Esophagus muscularis mucosa (tissue), 4 donors: ENCODE measurements around the gene RCN2. TPM values are rescaled to one million over a fixed set of nuclear protein-coding genes. Genes with fewer than 3 reads are reported as not detected.

Experiments
- DNase-seq: peaks from one replicate; pipeline ENCODE4 v3.0.0-alpha.2; 2017; ENCODE audit errors: extremely low spot score
- H3K27ac ChIP-seq, 4 donors: fragments of 200-600 bp; sonication (generic); replicated peaks in 1 of 4; 1 replicate in 3 of 4; 2 replicates in 1 of 4; pipeline ENCODE4 v1.5.1; 2016 to 2019; ENCODE audit warnings: mild to moderate bottlenecking in 1 of 4
- H3K27me3 ChIP-seq, 4 donors: fragments of 200-600 bp; sonication (generic); one replicate each; pipeline versions ENCODE4 v1.5.1 to v1.6.0; 2016 to 2019
- H3K36me3 ChIP-seq, 4 donors: fragments of 200-600 bp; sonication (generic); one replicate each; pipeline ENCODE4 v1.5.1; 2016 to 2019
- H3K4me1 ChIP-seq, 4 donors: fragments of 200-600 bp; sonication (generic); one replicate each; pipeline ENCODE4 v1.5.1; 2016 to 2019
- H3K4me3 ChIP-seq, 4 donors: fragments of 200-600 bp; sonication (generic); 1 replicate in 2 of 4; 2 replicates in 2 of 4; pipeline ENCODE4 v1.5.1; 2016 to 2019; ENCODE audit warnings: mild to moderate bottlenecking in 4 of 4, moderate library complexity in 1 of 4
- H3K9me3 ChIP-seq, 4 donors: fragments of 200-600 bp; sonication (generic); 1 replicate in 3 of 4; 2 replicates in 1 of 4; pipeline ENCODE4 v1.5.1; 2016 to 2019
- EP300 ChIP-seq: sonication (generic); formaldehyde crosslinking; IDR thresholded peaks from one replicate; pipeline ENCODE4 v1.6.1; 2017; ENCODE audit warnings: antibody characterized with exemption
- POLR2A ChIP-seq: fragments of 450-650 bp; IDR thresholded peaks from one replicate; pipeline ENCODE4 v1.6.1; 2017; ENCODE audit warnings: antibody characterized with exemption, moderate library complexity, mild to moderate bottlenecking, low read depth
- POLR2AphosphoS5 ChIP-seq, 2 donors: sonication (generic); formaldehyde crosslinking; IDR thresholded peaks; one replicate each; pipeline ENCODE4 v1.6.1; 2017; ENCODE audit warnings: antibody characterized with exemption in 2 of 2
- WGBS: methylation state at CpG from one replicate; pipeline ENCODE4 v1.1.5; 2018; 5-methylcytosine and 5-hydroxymethylcytosine counted together
- intact Hi-C: fragments of 100-400 bp; cut with DNase I; formaldehyde crosslinking; loops from one replicate; pipeline ENCODE4 v1.15.1; 2023
- total RNA-seq, 4 donors: library from RNA; depleted of rRNA; stranded (reverse); fragments of >200 nt; gene quantifications; one replicate each; pipeline versions ENCODE4 v1.1.0 to v1.2.1, GENCODE V29; 2016
- TF ChIP-seq, protein P1 (sequence below), 3 experiments: fragments of 200-600 bp in 2 of 3; fragments of 450-650 bp in 1 of 3; sonication (generic) in 2 of 3; IDR thresholded peaks; one replicate each; pipeline ENCODE4 v1.5.1; 2017 to 2019; ENCODE audit warnings: antibody characterized with exemption in 3 of 3, mild to moderate bottlenecking in 2 of 3, moderate library complexity in 1 of 3

Gene RCN2
- total RNA-seq, 4 donors from 2014 or later = 35.6 to 55.6 (median 43.0) TPM

- no peaks in the 10 kb centered on the region for H3K9me3 ChIP-seq
- H3K4me3 ChIP-seq = no peak overlapping the region
- intact Hi-C loops = no loop called here
- H3K27me3 ChIP-seq = no peaks in the 10 kb centered on the region
- H3K27ac ChIP-seq = no peak overlapping the region
- no peaks in the 10 kb centered on the region for H3K4me1 ChIP-seq
- no peak for DNase-seq
- peaks cover 0 to 17% (median 14%) of the 10 kb centered on the region in 4 donors for H3K36me3 ChIP-seq
- TF ChIP-seq POLR2A = no peak
- no peak for TF ChIP-seq POLR2AphosphoS5 (IDR thresholded peaks at IDR 0.05)
- TF ChIP-seq, protein P1, sequence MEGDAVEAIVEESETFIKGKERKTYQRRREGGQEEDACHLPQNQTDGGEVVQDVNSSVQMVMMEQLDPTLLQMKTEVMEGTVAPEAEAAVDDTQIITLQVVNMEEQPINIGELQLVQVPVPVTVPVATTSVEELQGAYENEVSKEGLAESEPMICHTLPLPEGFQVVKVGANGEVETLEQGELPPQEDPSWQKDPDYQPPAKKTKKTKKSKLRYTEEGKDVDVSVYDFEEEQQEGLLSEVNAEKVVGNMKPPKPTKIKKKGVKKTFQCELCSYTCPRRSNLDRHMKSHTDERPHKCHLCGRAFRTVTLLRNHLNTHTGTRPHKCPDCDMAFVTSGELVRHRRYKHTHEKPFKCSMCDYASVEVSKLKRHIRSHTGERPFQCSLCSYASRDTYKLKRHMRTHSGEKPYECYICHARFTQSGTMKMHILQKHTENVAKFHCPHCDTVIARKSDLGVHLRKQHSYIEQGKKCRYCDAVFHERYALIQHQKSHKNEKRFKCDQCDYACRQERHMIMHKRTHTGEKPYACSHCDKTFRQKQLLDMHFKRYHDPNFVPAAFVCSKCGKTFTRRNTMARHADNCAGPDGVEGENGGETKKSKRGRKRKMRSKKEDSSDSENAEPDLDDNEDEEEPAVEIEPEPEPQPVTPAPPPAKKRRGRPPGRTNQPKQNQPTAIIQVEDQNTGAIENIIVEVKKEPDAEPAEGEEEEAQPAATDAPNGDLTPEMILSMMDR (IDR thresholded peaks at IDR 0.05) = no peak
- TF ChIP-seq EP300 = no peak
- 69% methylated on average over 2 of the region's 2 CpGs for WGBS
Observed at GRCh38 chr15:76954744-76955143, 23.2 kb downstream of the RCN2 start.

GRCh38 chr15:76961268-76962011 is 29.9 kb downstream of the RCN2 start:
- intact Hi-C loops = no loop called here
- no peak overlapping the region for H3K4me3 ChIP-seq
- no peak for TF ChIP-seq POLR2AphosphoS5 (IDR thresholded peaks at IDR 0.05)
- TF ChIP-seq POLR2A = no peak
- TF ChIP-seq, protein P1 (IDR thresholded peaks at IDR 0.05) = peak in 1 of 3 experiments; percentile 7
- no peak for TF ChIP-seq EP300
- H3K9me3 ChIP-seq = no peaks in the 10 kb centered on the region
- peak overlapping the region in 3 of 4 donors; percentile 24 to 28 (median 25) for H3K27ac ChIP-seq
- H3K36me3 ChIP-seq = no peaks in the 10 kb centered on the region
- WGBS = 46% methylated on average over 6 of the region's 6 CpGs
- DNase-seq = no peak
- no peaks in the 10 kb centered on the region for H3K27me3 ChIP-seq
- H3K4me1 ChIP-seq = peaks cover 8 to 36% (median 29%) of the 10 kb centered on the region in 4 donors

GRCh38 chr15:76962337-76963013 is 30.9 kb downstream of the RCN2 start:
- Histone ChIP-seq H3K9me3 (no peaks in the 10 kb centered on the region), H3K27me3 (no peaks in the 10 kb centered on the region), H3K27ac (no peak overlapping the region), H3K4me1 (peaks cover 11 to 44% (median 34%) of the 10 kb centered on the region in 4 donors), H3K4me3 (no peak overlapping the region), H3K36me3 (no peaks in the 10 kb centered on the region)
- intact Hi-C loops = no loop called here
- WGBS = 93% methylated on average over 9 of the region's 9 CpGs
- no peak for DNase-seq
- TF ChIP-seq POLR2A (no peak), POLR2AphosphoS5 (IDR thresholded peaks at IDR 0.05) (no peak), EP300 (no peak)
- TF ChIP-seq, protein P1 (IDR thresholded peaks at IDR 0.05) = no peak

- Histone ChIP-seq H3K27ac (peak overlapping the region in 1 of 4 donors; percentile 18), H3K27me3 (no peaks in the 10 kb centered on the region), H3K4me1 (peaks cover 11 to 49% (median 36%) of the 10 kb centered on the region in 4 donors), H3K36me3 (no peaks in the 10 kb centered on the region), H3K4me3 (no peak overlapping the region), H3K9me3 (no peaks in the 10 kb centered on the region)
- no peak for DNase-seq
- 51% methylated on average over 9 of the region's 9 CpGs for WGBS
- TF ChIP-seq POLR2AphosphoS5 (IDR thresholded peaks at IDR 0.05) = no peak
- TF ChIP-seq, protein P1 (IDR thresholded peaks at IDR 0.05) = peak in 1 of 3 experiments; percentile 6
- intact Hi-C loops = no loop called here
Observed at GRCh38 chr15:76963596-76963995, 32.0 kb downstream of the RCN2 start.
